Effector memory CD4-positive, alpha-beta T cell (primary cell): ENCODE data around the gene PVALEF.

Experiments used
- DNase-seq, 3 donors: peaks; one replicate each; pipeline ENCODE4 v3.0.0-alpha.2; 2020
- H3K27ac ChIP-seq: 2 replicates; pipeline ENCODE4 v1.7.0; 2013; ENCODE audit warnings: mild to moderate bottlenecking, low read length, moderate library complexity; ENCODE audit not compliant: insufficient read depth, poor library complexity, severe bottlenecking
- H3K27me3 ChIP-seq: replicated peaks from 2 replicates; pipeline ENCODE4 v1.7.0; 2013; ENCODE audit warnings: mild to moderate bottlenecking, low read length; ENCODE audit not compliant: insufficient read depth, control insufficient read depth, poor library complexity, severe bottlenecking
- H3K36me3 ChIP-seq: 2 replicates; pipeline ENCODE4 v1.7.0; 2013; ENCODE audit warnings: mild to moderate bottlenecking, low read length, moderate library complexity; ENCODE audit not compliant: control insufficient read depth, insufficient read depth
- H3K4me1 ChIP-seq: 2 replicates; pipeline ENCODE4 v1.7.0; 2013; ENCODE audit warnings: low read length, mild to moderate bottlenecking; ENCODE audit not compliant: control insufficient read depth, insufficient read depth, poor library complexity, severe bottlenecking
- H3K4me3 ChIP-seq: 2 replicates; pipeline ENCODE4 v1.7.0; 2013; ENCODE audit warnings: low read length, low read depth, mild to moderate bottlenecking; ENCODE audit not compliant: insufficient read depth, poor library complexity, severe bottlenecking
- H3K9me3 ChIP-seq: 2 replicates; pipeline ENCODE4 v1.7.0; 2013; ENCODE audit warnings: mild to moderate bottlenecking, low read length, moderate library complexity; ENCODE audit not compliant: control insufficient read depth
- total RNA-seq, 3 donors: gene quantifications; one replicate each; lab custom pipeline; 2026; lab: John Stamatoyannopoulos, UW

The PVALEF gene
- 0 to 0.09 (median 0) reads per million in 3 donors for total RNA-seq

DNA sequence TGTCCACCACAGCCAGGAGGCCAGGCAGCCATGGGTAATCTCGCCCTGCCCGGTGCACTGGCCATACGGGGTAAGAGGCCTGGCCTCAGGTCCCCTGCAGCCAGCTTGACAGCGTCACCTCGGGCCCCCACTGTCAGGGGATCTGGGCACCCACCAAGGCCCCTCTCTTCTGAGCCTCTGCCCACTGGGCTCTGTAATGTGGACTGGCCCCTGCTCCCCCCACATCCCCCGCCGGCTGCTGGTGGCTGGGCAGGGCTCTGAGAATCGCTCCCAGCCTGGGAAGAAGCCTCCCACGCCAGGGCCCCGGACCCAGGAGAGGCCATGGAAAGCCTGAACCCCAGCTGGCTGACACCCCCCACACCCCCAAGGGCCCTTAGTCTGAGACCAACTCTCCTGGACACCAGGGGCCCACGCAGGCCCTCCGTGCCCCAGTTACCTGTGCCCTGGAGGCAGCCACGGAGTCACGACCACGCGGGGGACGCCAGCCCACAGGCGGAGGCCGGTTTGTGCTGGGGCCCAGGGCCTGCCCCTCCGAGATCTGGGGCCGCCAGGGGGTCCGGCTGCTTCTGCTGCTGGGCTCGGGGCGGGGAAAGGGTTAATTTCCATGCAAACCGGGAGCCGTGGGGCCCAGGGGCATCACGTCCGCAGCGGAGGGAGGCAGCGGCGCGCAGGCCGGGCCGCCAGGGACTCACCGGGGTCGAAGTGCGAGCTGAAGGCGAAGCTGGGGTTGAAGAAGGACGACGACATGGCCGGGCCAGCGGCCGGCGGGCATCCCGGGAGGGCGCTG lies at the start of gene PVALEF:
Gene PVALEF (plus strand): TSS at position 262 of the 787 bp plus-strand sequence. CDS start 15,720 bp downstream, outside the sequence.
- peak within 1 kb of the TSS; percentile 25 for H3K4me3 ChIP-seq
- H3K27me3 ChIP-seq, result peaks cover 15% of the 10 kb centered on the region
- no peaks in the 10 kb centered on the region for H3K9me3 ChIP-seq

DNA sequence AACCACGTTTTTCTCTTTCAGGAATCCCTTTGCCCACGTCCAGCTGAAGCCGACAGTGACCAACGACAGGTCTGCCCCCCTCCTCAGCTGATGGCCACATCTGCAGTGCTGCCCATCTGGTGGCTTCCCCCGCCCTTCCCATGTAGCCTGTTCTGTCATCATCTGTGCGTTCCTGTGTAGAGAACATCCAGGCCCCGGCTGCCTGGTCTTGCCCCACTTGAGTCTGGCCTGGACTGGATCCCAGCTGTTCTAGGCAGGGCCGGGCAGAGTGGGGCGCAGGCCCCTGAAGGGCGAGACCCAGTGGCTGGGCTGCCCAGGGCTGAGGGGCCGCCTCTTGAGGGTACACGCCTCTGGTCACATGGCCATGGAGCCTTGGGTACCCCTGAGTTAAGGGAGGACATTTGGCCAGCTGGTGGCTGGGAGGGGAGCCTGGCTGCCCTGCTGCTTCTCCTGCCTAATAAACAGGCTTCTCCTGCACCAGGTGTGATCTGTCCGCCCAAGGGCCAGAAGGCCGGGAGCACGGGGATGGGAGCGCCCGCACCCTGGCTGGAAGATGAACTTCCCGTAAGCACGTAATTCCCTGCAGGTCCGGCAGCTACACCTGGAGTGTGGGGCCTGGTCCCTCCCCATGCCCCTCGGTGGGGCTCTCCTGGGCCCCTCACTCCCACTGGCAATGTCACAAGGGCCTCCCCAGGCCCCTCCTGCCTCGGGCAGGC lies 49.4 kb upstream of the PVALEF start:
- Histone ChIP-seq H3K27me3 (no peaks in the 10 kb centered on the region), H3K4me1 (peaks cover 4% of the 10 kb centered on the region), H3K27ac (no peak overlapping the region), H3K36me3 (no peaks in the 10 kb centered on the region), H3K9me3 (no peaks in the 10 kb centered on the region), H3K4me3 (no peak overlapping the region)
- DNase-seq, result no peak

More for the DNA sequence above, at the start of gene PVALEF:
- Histone ChIP-seq H3K36me3 (no peaks in the 10 kb centered on the region), H3K27ac (no peak within 1 kb of the TSS), H3K4me1 (peaks cover 6% of the 10 kb centered on the region)
- DNase-seq, result no peak

DNA sequence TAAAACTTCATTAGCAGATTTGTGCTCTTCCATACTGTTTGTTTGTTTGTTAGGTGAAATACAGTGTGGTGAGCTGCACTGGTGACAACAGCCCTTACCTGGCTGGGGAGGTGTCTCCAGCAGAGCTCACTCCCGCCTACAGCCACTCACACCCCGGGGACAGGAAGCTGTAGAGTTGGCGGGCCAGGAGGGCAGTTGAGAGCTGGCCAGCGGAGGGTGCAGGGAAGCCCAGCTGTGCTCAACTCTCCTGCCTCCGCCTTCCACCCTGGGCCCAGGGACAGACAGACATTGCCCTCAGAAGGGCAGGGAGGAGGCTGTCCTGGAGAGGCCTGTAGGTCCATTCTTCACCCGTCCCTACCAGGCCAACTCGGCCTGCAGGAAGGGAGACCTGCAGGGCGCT lies 48.6 kb upstream of the PVALEF start:
- Histone ChIP-seq H3K36me3 (no peaks in the 10 kb centered on the region), H3K4me3 (no peak overlapping the region), H3K9me3 (no peaks in the 10 kb centered on the region), H3K4me1 (peaks cover 4% of the 10 kb centered on the region), H3K27me3 (no peaks in the 10 kb centered on the region), H3K27ac (no peak overlapping the region)
- no peak for DNase-seq

DNA sequence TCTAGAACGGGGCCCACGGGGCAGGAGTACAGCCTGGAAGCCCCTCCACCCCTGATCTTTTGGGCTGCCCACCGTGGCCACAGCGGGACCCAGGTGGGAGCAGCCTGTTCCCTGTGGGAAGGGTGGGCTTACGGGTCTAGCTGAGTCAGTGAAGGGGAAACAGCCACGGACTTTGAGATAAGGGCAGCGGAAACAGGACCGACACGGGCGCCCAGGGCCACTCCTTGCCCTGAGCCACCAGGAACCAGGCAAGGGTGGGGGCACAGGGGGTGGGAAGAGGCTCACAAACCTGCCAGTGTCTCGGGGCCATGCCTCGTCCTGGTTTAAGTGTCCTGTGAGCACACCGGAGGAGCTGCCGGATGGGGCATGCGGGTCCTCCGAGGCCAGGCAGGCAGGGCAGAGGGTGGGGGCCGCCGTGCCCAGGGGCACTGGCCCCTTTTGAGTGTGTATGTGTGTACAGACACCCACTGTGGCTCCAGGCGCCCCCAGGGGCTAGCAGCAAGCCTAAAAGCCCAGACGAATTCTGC lies 47.6 kb upstream of the PVALEF start:
- no peak overlapping the region for H3K27ac ChIP-seq
- no peaks in the 10 kb centered on the region for H3K9me3 ChIP-seq
- no peak for DNase-seq
- no peak overlapping the region for H3K4me3 ChIP-seq
- no peaks in the 10 kb centered on the region for H3K27me3 ChIP-seq
- peaks cover 4% of the 10 kb centered on the region for H3K4me1 ChIP-seq
- no peaks in the 10 kb centered on the region for H3K36me3 ChIP-seq

DNA sequence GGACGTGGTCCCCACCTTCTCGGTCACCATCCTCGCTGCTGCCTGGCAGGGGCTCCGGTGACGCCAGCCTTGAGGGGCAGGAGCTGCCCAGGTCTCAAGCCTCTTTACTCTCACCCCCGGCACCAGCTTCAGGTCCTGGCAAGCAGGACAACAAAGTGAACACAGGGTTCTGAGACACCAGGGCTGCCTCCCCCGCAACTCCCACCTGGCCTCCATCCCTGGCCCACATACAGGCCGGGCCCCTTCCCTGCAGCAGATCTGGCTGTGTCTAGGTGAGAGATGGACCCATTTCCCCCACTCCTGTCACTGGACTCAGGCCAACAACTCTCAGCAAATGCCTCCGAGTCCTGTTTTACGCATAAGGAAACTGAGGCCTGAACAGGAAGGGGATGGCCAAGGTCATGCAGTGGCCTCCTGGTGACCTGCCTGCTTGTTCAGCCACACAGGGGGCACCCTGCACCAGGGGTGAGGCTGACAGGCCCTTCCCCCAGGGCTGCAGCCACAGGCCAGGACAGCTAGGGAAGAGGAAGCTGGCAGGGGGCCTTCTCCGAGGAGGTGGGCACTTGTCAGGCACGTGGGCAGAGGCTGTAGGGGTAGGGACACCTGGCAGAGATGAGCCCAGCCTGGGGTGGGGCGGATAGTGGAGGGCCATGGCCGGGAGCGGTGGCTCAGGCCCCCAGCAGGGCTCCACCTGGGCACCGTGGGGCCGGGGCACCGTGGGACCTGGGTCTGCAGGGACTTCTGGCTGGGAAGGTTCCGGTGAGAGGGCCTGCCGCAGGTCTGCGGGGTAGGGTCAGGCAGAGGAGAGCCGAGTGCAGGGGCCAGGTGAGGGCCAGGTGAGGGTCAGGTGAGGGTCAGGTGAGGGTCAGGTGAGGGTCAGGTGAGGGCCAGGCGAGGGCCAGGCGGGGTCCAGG lies 46.7 kb upstream of the PVALEF start:
- no peaks in the 10 kb centered on the region for H3K36me3 ChIP-seq
- DNase-seq, result no peak
- H3K4me3 ChIP-seq, result peak overlapping the region; percentile 31
- no peaks in the 10 kb centered on the region for H3K27me3 ChIP-seq
- H3K9me3 ChIP-seq, result no peaks in the 10 kb centered on the region
- peaks cover 4% of the 10 kb centered on the region for H3K4me1 ChIP-seq
- no peak overlapping the region for H3K27ac ChIP-seq

DNA sequence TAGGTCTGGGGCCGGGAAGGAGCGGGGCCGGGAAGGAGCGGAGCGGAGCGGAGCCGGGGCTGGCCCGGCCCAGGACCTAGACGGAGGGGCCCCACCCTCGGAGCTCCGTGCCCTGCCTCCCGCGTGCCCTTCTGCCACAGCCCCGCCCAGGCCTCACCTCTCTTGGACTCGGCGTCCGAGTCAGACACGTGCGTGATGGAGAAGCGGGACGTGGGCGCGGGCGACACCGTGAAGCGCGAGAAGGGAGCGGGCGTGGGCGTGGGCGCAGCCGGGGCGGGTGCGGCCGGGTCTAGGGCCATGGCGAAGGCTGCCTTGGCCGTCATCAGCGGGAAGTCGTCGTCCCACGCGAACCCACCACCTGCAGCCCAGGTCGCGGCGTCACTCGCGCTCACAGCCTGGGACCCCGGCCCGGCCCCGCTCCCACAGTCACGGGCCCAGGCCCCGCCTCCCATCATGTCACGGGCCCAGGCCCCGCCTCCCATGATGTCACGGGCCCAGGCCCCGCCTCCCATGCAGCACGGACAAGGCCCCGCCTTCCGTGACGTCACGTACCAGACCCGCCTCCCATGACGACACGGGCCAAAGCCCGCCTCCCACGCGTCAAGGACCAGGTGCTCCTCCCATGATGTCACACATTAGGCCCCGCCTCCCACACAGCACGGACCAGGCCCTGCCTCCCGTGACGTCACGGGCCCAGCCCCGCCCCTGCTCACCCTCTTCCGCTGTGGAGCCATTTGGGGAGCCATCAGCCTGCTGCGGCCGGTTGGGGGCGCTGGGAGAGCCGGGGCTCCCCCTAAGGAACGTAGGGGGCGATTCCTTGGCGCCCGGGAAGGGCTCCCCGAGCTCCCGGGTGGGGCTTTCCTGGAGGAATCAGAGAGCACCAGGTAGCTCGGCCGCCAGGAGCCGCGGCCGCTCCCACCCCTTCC lies 45.8 kb upstream of the PVALEF start:
- Histone ChIP-seq H3K27ac (no peak overlapping the region), H3K27me3 (no peaks in the 10 kb centered on the region), H3K4me3 (peak overlapping the region; percentile 31), H3K36me3 (no peaks in the 10 kb centered on the region), H3K9me3 (no peaks in the 10 kb centered on the region), H3K4me1 (peaks cover 4% of the 10 kb centered on the region)
- peak; percentile 74 to 86 (median 86) for DNase-seq

DNA sequence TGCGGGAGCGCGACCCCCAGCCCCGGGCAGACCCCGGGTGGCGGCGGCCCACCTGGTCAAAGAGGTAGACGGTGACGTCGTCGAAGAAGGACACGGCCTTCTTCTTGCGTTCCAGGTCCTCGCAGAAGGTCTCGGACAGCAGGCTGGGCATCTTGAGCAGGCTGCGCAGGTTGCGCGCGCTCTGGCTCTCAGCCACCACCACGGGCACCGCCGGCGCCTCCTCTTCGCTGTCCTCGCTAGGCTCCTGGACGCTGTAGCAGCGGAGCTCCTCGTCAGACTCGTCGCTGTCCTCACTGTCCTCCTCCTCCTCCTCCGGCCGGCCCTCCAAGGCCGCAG lies 45.2 kb upstream of the PVALEF start:
- no peaks in the 10 kb centered on the region for H3K36me3 ChIP-seq
- H3K27me3 ChIP-seq, result no peaks in the 10 kb centered on the region
- no peaks in the 10 kb centered on the region for H3K9me3 ChIP-seq
- no peak overlapping the region for H3K4me3 ChIP-seq
- H3K4me1 ChIP-seq, result peaks cover 4% of the 10 kb centered on the region
- DNase-seq, result no peak
- H3K27ac ChIP-seq, result no peak overlapping the region

DNA sequence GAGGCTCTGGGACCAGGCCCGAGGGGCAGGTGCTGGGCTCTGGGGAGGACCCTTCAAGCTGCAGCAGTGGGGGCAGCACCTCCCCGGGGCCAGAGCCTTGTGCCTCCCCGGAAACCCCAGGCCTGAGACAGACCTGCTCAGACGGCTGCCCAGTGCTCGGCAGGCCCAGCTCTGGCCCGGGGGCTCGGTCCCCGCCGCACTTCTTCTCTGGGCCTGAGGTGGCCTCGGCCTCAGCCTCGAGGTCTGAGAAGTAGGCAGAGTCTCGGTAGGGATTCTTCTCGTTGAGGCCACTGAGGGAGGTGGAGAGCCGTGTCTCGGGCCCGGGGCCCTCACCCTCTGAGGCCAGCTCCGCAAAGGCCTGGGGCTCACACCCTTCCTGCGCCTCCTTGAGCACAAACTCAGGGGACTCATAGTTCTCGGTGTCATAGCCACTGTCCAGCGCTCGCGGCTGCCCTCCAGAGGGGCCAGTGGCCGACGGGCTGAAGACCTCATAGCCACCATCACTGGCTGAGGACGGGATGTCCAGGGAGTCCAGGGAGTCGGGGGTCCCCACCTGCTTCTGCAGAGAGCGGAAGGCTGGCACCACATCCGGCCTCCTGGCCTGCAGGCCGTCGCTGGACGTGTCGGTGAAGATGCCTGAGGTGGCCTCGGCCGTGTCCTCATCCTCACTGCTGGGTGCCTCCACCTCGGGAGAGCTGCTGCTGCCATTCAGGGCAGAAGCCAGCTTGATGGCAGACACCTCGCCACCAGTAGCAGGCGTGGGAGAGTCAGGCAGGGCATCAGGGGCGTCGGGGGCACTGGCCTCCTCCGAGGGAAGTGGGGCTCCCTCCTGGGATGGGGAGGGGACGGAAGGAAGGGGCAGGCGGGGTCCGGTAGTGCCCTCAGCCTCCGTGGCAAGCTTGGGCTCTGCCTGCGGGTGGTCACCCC lies 44.3 kb upstream of the PVALEF start:
- Histone ChIP-seq H3K36me3 (no peaks in the 10 kb centered on the region), H3K4me1 (peaks cover 4% of the 10 kb centered on the region), H3K27ac (no peak overlapping the region), H3K27me3 (no peaks in the 10 kb centered on the region), H3K4me3 (no peak overlapping the region), H3K9me3 (no peaks in the 10 kb centered on the region)
- DNase-seq, result no peak
